WTC11 (cell line): ENCODE data around the gene PEX5. TPM values are rescaled to one million over a fixed set of nuclear protein-coding genes. Genes with fewer than 3 reads are reported as not detected.

Experiments used
- ATAC-seq: fragments of 200-7000 bp; cut with Tn5 transposase; 2 replicates; pipeline ENCODE4 v1.10.0; 2021; ENCODE audit warnings: mild to moderate bottlenecking, moderate library complexity
- CTCF ChIA-PET: fragments of 300-600 bp; sonication (Branson Sonifier 250); formaldehyde crosslinking; loops from one replicate; lab custom pipeline; 2021; ENCODE audit warnings: antibody characterized with exemption; lab: Charles Lee
- POLR2A ChIA-PET: fragments of 350-600 bp; sonication (Branson Sonifier 250); formaldehyde crosslinking; loops from one replicate; lab custom pipeline; 2021; ENCODE audit warnings: antibody characterized with exemption; lab: Charles Lee
- DNase-seq: peaks from one replicate; pipeline ENCODE4 v3.0.0; 2021; ENCODE audit warnings: low spot score
- H3K27ac Mint-ChIP-seq: 2 replicates; pipeline ENCODE4 v1.8.0; 2021; ENCODE audit warnings: mixed read lengths
- H3K27me3 Mint-ChIP-seq: 2 replicates; pipeline ENCODE4 v1.8.0; 2021; ENCODE audit warnings: low read depth, mild to moderate bottlenecking, moderate library complexity, mixed read lengths
- H3K36me3 Mint-ChIP-seq: 2 replicates; pipeline ENCODE4 v1.8.0; 2021; ENCODE audit warnings: mixed read lengths
- H3K4me1 Mint-ChIP-seq: 2 replicates; pipeline ENCODE4 v1.8.0; 2022; ENCODE audit warnings: mixed read lengths
- H3K4me3 Mint-ChIP-seq: 2 replicates; pipeline ENCODE4 v1.8.0; 2021; ENCODE audit warnings: mild to moderate bottlenecking, moderate library complexity, mixed read lengths
- H3K9me3 Mint-ChIP-seq: 2 replicates; pipeline ENCODE4 v1.8.0; 2021; ENCODE audit warnings: mixed read lengths
- CREB1 ChIP-seq: sonication (generic); formaldehyde crosslinking; IDR thresholded peaks from 2 replicates; pipeline ENCODE4 v1.8.0; 2023; ENCODE audit warnings: mild to moderate bottlenecking, missing genetic modification reagents
- EMX1 ChIP-seq: fragments of 250-450 bp; sonication (Bioruptor Pico); IDR thresholded peaks from 2 replicates; pipeline ENCODE4 v1.8.0; 2021; ENCODE audit warnings: mild to moderate bottlenecking
- ETV6 ChIP-seq: sonication (generic); formaldehyde crosslinking; IDR thresholded peaks from 2 replicates; pipeline ENCODE4 v1.8.1; 2022; ENCODE audit warnings: mild to moderate bottlenecking, missing genetic modification reagents
- FOXP1 ChIP-seq: sonication (generic); formaldehyde crosslinking; IDR thresholded peaks from 2 replicates; pipeline ENCODE4 v1.8.0; 2022; ENCODE audit warnings: missing genetic modification reagents, mild to moderate bottlenecking, moderate library complexity, borderline replicate concordance
- JAZF1 ChIP-seq: fragments of 250-450 bp; sonication (Bioruptor Pico); IDR thresholded peaks from 2 replicates; pipeline ENCODE4 v1.9.0; 2021; ENCODE audit warnings: moderate library complexity, mild to moderate bottlenecking, inconsistent platforms
- KAT7 ChIP-seq: sonication (generic); formaldehyde crosslinking; IDR thresholded peaks from 2 replicates; pipeline ENCODE4 v1.8.1; 2023; ENCODE audit warnings: missing genetic modification reagents, mild to moderate bottlenecking, borderline replicate concordance
- MXD4 ChIP-seq: fragments of 250-450 bp; sonication (Bioruptor Pico); IDR thresholded peaks from 2 replicates; pipeline ENCODE4 v1.8.0; 2021; ENCODE audit warnings: mild to moderate bottlenecking, moderate library complexity, borderline replicate concordance
- MYBL2 ChIP-seq: sonication (generic); formaldehyde crosslinking; IDR thresholded peaks from 2 replicates; pipeline ENCODE4 v1.8.1; 2023; ENCODE audit warnings: mild to moderate bottlenecking, moderate library complexity, missing genetic modification reagents
- NR2C2 ChIP-seq: sonication (generic); formaldehyde crosslinking; IDR thresholded peaks from 2 replicates; pipeline ENCODE4 v1.8.0; 2022; ENCODE audit warnings: mild to moderate bottlenecking, missing genetic modification reagents
- OVOL2 ChIP-seq: fragments of 250-450 bp; sonication (Bioruptor Pico); IDR thresholded peaks from 2 replicates; pipeline ENCODE4 v1.9.0; 2021; ENCODE audit warnings: mild to moderate bottlenecking, borderline replicate concordance
- ZNF121 ChIP-seq: sonication (generic); formaldehyde crosslinking; IDR thresholded peaks from 2 replicates; pipeline ENCODE4 v1.8.0; 2023; ENCODE audit warnings: missing genetic modification reagents
- ZNF138 ChIP-seq: sonication (generic); formaldehyde crosslinking; conservative IDR thresholded peaks from 2 replicates; pipeline ENCODE4 v1.8.1; 2022; ENCODE audit warnings: mild to moderate bottlenecking, moderate library complexity, missing genetic modification reagents
- ZNF219 ChIP-seq: sonication (generic); formaldehyde crosslinking; IDR thresholded peaks from 2 replicates; pipeline ENCODE4 v1.8.0; 2023; ENCODE audit warnings: missing genetic modification reagents, mild to moderate bottlenecking, borderline replicate concordance
- ZNF396 ChIP-seq: fragments of 250-450 bp; sonication (Bioruptor Pico); IDR thresholded peaks from 2 replicates; pipeline ENCODE4 v1.8.0; 2021; ENCODE audit warnings: mild to moderate bottlenecking, moderate library complexity, borderline replicate concordance
- total RNA-seq: library from RNA; stranded (reverse); gene quantifications from 3 replicates; pipeline ENCODE4 v1.2.3, GENCODE V29; 2021
- TF ChIP-seq, protein P1 (sequence below): sonication (generic); formaldehyde crosslinking; conservative IDR thresholded peaks from 2 replicates; pipeline ENCODE4 v1.8.1; 2023; ENCODE audit warnings: mild to moderate bottlenecking, low read depth, missing genetic modification reagents, moderate library complexity
- TF ChIP-seq, protein P2 (sequence below): sonication (generic); formaldehyde crosslinking; IDR thresholded peaks from 2 replicates; pipeline ENCODE4 v1.8.1; 2022; ENCODE audit warnings: missing genetic modification reagents, borderline replicate concordance
- TF ChIP-seq, protein P3 (sequence below): sonication (generic); formaldehyde crosslinking; conservative IDR thresholded peaks from 2 replicates; pipeline ENCODE4 v1.8.1; 2022; ENCODE audit warnings: mild to moderate bottlenecking, missing genetic modification reagents
- TF ChIP-seq, protein P4 (sequence below): sonication (generic); formaldehyde crosslinking; IDR thresholded peaks from 2 replicates; pipeline ENCODE4 v1.8.1; 2022; ENCODE audit warnings: mild to moderate bottlenecking, missing genetic modification reagents, moderate library complexity, borderline replicate concordance
- TF ChIP-seq, protein P5 (sequence below): fragments of 250-450 bp; sonication (Bioruptor Pico); IDR thresholded peaks from 2 replicates; pipeline ENCODE4 v1.9.0; 2021; ENCODE audit warnings: mild to moderate bottlenecking, borderline replicate concordance

Gene PEX5
- total RNA-seq, 1 experiment from 2014 or later: 68.9 TPM

DNA sequence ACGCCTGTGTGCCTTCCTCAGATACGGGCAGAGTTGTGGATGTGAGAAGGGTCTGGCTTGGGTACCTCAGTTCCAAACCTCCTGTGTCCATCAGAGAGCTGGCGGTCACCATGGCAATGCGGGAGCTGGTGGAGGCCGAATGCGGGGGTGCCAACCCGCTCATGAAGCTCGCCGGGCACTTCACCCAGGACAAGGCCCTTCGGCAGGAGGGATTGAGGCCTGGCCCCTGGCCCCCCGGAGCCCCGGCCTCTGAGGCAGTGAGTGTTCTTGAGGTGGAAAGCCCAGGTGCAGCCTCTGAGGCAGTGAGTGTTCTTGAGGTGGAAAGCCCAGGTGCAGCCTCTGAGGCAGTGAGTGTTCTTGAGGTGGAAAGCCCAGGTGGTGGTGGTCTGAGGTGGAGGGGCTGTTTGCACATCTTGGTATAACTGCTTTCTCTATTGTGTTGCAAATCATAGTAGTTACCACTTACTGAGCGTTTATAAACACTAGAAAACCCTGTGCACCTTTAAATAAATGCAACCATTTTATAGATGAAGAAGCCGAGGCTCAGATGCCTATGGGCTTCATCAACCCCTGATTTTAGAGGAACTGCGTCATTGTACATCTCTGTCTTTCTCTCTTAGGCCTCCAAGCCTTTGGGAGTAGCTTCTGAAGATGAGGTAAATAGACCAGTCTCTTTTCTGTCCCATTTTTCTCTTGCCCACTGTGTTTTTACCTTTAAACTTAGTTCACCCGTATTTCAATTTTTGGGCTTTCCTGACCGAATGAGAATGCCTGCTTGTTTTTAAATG is 976 bp downstream of the PEX5 start (continued):
- no peak for TF ChIP-seq FOXP1
- TF ChIP-seq EMX1 (CRISPR knock-in tag): no peak
- no peak for TF ChIP-seq JAZF1 (CRISPR knock-in tag)
- no peak for TF ChIP-seq ETV6 (CRISPR knock-in tag)

DNA sequence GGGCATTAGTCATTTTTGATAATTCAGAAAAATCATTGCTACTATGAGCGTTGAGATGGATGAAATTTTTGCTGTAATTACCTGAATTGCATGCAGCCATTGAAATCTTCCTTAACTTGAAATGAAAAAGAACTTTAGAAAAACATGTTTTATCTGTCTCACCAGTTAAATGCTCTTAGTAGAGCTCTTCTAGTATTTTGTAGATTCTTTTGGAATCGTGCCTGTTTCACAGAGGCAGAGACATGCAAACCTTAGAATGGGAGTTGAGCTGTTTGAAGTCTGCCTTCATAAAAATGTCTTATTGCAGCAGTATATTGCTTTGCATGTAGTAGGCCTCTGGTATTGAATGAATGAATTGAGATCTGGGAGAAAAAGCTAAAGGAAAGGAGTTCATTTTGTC is 4.2 kb downstream of the PEX5 start:
- Mint-ChIP-seq H3K4me1 (peaks cover 15% of the 10 kb centered on the region), H3K27me3 (no peaks in the 10 kb centered on the region; the same call in 1 of the 2 replicates), H3K9me3 (peaks cover 11% of the 10 kb centered on the region), H3K27ac (no peak overlapping the region)
- DNase-seq: no peak
- no peak for TF ChIP-seq ZNF396 (CRISPR knock-in tag)
- TF ChIP-seq JAZF1 (CRISPR knock-in tag): no peak
- TF ChIP-seq, protein P1, sequence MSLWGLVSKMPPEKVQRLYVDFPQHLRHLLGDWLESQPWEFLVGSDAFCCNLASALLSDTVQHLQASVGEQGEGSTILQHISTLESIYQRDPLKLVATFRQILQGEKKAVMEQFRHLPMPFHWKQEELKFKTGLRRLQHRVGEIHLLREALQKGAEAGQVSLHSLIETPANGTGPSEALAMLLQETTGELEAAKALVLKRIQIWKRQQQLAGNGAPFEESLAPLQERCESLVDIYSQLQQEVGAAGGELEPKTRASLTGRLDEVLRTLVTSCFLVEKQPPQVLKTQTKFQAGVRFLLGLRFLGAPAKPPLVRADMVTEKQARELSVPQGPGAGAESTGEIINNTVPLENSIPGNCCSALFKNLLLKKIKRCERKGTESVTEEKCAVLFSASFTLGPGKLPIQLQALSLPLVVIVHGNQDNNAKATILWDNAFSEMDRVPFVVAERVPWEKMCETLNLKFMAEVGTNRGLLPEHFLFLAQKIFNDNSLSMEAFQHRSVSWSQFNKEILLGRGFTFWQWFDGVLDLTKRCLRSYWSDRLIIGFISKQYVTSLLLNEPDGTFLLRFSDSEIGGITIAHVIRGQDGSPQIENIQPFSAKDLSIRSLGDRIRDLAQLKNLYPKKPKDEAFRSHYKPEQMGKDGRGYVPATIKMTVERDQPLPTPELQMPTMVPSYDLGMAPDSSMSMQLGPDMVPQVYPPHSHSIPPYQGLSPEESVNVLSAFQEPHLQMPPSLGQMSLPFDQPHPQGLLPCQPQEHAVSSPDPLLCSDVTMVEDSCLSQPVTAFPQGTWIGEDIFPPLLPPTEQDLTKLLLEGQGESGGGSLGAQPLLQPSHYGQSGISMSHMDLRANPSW (CRISPR knock-in tag): no peak
- TF ChIP-seq NR2C2 (CRISPR knock-in tag): no peak
- TF ChIP-seq OVOL2: no peak
- no peak for TF ChIP-seq MYBL2 (CRISPR knock-in tag)
- TF ChIP-seq ZNF219: no peak
- TF ChIP-seq MXD4: no peak
- TF ChIP-seq KAT7 (CRISPR knock-in tag): no peak
- no peak for TF ChIP-seq ZNF138 (CRISPR knock-in tag)
- TF ChIP-seq, protein P2, sequence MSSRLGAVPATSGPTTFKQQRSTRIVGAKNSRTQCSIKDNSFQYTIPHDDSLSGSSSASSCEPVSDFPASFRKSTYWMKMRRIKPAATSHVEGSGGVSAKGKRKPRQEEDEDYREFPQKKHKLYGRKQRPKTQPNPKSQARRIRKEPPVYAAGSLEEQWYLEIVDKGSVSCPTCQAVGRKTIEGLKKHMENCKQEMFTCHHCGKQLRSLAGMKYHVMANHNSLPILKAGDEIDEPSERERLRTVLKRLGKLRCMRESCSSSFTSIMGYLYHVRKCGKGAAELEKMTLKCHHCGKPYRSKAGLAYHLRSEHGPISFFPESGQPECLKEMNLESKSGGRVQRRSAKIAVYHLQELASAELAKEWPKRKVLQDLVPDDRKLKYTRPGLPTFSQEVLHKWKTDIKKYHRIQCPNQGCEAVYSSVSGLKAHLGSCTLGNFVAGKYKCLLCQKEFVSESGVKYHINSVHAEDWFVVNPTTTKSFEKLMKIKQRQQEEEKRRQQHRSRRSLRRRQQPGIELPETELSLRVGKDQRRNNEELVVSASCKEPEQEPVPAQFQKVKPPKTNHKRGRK (CRISPR knock-in tag): no peak
- no peak for TF ChIP-seq ZNF121
- TF ChIP-seq, all 79 proteins: peak for 0
- ATAC-seq: no peak
- Mint-ChIP-seq H3K36me3 (peaks cover 47% of the 10 kb centered on the region), H3K4me3 (no peak overlapping the region)
- ChIA-PET CTCF (interaction anchor here (0.7 to 2.6 kb wide), 2 partner anchors 49 to 454 kb away, joined by 3 to 8 read pairs; no protein-coding TSS in a partner anchor), POLR2A (no interaction called here)

DNA sequence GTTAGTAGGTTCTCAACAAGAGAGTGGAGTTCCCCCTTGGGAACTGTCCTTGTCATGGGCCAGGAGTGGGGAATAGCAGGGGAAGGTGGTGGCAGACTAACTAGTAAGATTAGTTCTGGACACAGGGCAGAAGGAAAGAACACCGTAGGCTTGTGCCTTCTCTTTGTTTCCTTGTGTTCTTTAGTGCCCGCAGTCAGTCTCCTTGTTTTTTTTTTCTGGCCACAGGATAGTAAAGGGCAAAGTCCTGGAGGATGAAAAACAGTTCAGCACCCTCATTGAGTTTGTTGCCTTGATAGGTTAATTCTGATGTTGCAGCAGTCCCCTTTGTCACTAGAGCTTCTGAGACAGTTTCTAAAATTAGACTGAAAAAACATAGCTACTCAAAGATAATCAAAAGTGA is 8.4 kb downstream of the PEX5 start:
- no peak overlapping the region for H3K27ac Mint-ChIP-seq
- ATAC-seq (no peak), DNase-seq (no peak)
- POLR2A ChIA-PET: no interaction called here
- CTCF ChIA-PET: no interaction called here
- peaks cover 19% of the 10 kb centered on the region for H3K9me3 Mint-ChIP-seq
- H3K4me3 Mint-ChIP-seq: no peak overlapping the region
- H3K36me3 Mint-ChIP-seq: peaks cover 71% of the 10 kb centered on the region
- H3K4me1 Mint-ChIP-seq: no peaks in the 10 kb centered on the region
- H3K27me3 Mint-ChIP-seq: no peaks in the 10 kb centered on the region
- TF ChIP-seq ZNF121: no peak
- TF ChIP-seq, protein P1 (CRISPR knock-in tag): no peak
- TF ChIP-seq, protein P3, sequence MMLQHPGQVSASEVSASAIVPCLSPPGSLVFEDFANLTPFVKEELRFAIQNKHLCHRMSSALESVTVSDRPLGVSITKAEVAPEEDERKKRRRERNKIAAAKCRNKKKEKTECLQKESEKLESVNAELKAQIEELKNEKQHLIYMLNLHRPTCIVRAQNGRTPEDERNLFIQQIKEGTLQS (CRISPR knock-in tag): no peak
- TF ChIP-seq CREB1 (CRISPR knock-in tag): no peak
- TF ChIP-seq, protein P4, sequence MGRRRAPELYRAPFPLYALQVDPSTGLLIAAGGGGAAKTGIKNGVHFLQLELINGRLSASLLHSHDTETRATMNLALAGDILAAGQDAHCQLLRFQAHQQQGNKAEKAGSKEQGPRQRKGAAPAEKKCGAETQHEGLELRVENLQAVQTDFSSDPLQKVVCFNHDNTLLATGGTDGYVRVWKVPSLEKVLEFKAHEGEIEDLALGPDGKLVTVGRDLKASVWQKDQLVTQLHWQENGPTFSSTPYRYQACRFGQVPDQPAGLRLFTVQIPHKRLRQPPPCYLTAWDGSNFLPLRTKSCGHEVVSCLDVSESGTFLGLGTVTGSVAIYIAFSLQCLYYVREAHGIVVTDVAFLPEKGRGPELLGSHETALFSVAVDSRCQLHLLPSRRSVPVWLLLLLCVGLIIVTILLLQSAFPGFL (CRISPR knock-in tag): no peak
- TF ChIP-seq, protein P5, sequence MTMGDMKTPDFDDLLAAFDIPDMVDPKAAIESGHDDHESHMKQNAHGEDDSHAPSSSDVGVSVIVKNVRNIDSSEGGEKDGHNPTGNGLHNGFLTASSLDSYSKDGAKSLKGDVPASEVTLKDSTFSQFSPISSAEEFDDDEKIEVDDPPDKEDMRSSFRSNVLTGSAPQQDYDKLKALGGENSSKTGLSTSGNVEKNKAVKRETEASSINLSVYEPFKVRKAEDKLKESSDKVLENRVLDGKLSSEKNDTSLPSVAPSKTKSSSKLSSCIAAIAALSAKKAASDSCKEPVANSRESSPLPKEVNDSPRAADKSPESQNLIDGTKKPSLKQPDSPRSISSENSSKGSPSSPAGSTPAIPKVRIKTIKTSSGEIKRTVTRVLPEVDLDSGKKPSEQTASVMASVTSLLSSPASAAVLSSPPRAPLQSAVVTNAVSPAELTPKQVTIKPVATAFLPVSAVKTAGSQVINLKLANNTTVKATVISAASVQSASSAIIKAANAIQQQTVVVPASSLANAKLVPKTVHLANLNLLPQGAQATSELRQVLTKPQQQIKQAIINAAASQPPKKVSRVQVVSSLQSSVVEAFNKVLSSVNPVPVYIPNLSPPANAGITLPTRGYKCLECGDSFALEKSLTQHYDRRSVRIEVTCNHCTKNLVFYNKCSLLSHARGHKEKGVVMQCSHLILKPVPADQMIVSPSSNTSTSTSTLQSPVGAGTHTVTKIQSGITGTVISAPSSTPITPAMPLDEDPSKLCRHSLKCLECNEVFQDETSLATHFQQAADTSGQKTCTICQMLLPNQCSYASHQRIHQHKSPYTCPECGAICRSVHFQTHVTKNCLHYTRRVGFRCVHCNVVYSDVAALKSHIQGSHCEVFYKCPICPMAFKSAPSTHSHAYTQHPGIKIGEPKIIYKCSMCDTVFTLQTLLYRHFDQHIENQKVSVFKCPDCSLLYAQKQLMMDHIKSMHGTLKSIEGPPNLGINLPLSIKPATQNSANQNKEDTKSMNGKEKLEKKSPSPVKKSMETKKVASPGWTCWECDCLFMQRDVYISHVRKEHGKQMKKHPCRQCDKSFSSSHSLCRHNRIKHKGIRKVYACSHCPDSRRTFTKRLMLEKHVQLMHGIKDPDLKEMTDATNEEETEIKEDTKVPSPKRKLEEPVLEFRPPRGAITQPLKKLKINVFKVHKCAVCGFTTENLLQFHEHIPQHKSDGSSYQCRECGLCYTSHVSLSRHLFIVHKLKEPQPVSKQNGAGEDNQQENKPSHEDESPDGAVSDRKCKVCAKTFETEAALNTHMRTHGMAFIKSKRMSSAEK: no peak
